ENCODE results near the gene LY86.

GRCh38 chr6:6688283-6688682 lies 99.8 kb downstream of the LY86 start:
- TF ChIP-seq NFRKB (IDR thresholded peaks at IDR 0.05) (no peak), ARNT (IDR thresholded peaks at IDR 0.05) (no peak), SUZ12 (IDR thresholded peaks at IDR 0.05) (no peak), SP1 (IDR thresholded peaks at IDR 0.05) (no peak)
- TF ChIP-seq, protein P1, sequence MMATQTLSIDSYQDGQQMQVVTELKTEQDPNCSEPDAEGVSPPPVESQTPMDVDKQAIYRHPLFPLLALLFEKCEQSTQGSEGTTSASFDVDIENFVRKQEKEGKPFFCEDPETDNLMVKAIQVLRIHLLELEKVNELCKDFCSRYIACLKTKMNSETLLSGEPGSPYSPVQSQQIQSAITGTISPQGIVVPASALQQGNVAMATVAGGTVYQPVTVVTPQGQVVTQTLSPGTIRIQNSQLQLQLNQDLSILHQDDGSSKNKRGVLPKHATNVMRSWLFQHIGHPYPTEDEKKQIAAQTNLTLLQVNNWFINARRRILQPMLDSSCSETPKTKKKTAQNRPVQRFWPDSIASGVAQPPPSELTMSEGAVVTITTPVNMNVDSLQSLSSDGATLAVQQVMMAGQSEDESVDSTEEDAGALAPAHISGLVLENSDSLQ (IDR thresholded peaks at IDR 0.05), result no peak

Data from HEK293T (cell line).